GM18870 (cell line): ENCODE results near the gene ZNF682.
"Not testable (repeated sequence)": the region's sequence is repeated elsewhere in the genome, so short reads cannot be mapped to it uniquely, and the experiment has no call there.

Experiments
- ATAC-seq: cut with Tn5 transposase; IDR thresholded peaks from one replicate; pipeline ENCODE4 v1.9.1; 2021; ENCODE audit warnings: moderate library complexity; ENCODE audit not compliant: unreplicated experiment

The ZNF682 gene

GRCh38 chr19:20005741-20006140 is 33.6 kb downstream of the ZNF682 start:
- no peak for ATAC-seq

GRCh38 chr19:19997656-19998268 is 41.5 kb downstream of the ZNF682 start:
- ATAC-seq, result no peak

- no peak for ATAC-seq
These were observed 72.4 kb downstream of the ZNF682 start for GRCh38 chr19:19966862-19967261.

GRCh38 chr19:19966126-19966525 is 73.2 kb downstream of the ZNF682 start:
- not testable (repeated sequence) for ATAC-seq

GRCh38 chr19:19964416-19964815 is 74.9 kb downstream of the ZNF682 start:
- no peak for ATAC-seq

GRCh38 chr19:19959151-19959799 is 80.0 kb downstream of the ZNF682 start:
- not testable (repeated sequence) for ATAC-seq

GRCh38 chr19:19957766-19958165 is 81.5 kb downstream of the ZNF682 start:
- ATAC-seq, result not testable (repeated sequence)

GRCh38 chr19:19956434-19957075 is 82.8 kb downstream of the ZNF682 start:
- ATAC-seq, result no peak

GRCh38 chr19:19955208-19955607 is 84.1 kb downstream of the ZNF682 start:
- ATAC-seq, result no peak
